ENCODE results near the gene SIX5. TPM values are rescaled to one million over a fixed set of nuclear protein-coding genes. Genes with fewer than 3 reads are reported as not detected.
A peak's percentile ranks its signal among the peaks of the same experiment; 100 is the strongest.

The SIX5 gene
- polyA plus RNA-seq, 1 donor = 32.1 TPM

GRCh38 chr19:45773384-45773783, 4.3 kb upstream of the SIX5 start:
- no peak for DNase-seq

- DNase-seq = no peak
Measured at GRCh38 chr19:45772912-45773311, 3.9 kb upstream of the SIX5 start.

GRCh38 chr19:45772130-45772840, 3.2 kb upstream of the SIX5 start:
- DNase-seq = no peak

- DNase-seq = no peak
Measured at GRCh38 chr19:45771311-45771933, 2.4 kb upstream of the SIX5 start.

- DNase-seq = peak; percentile 95
Measured at GRCh38 chr19:45770192-45771101, 1.4 kb upstream of the SIX5 start.

GRCh38 chr19:45769821-45770191, 754 bp upstream of the SIX5 start:
- no peak for DNase-seq

GRCh38 chr19:45768655-45768983, 433 bp downstream of the SIX5 start:
- no peak for DNase-seq

GRCh38 chr19:45767881-45768654, 984 bp downstream of the SIX5 start:
- peak; percentile 86 for DNase-seq

GRCh38 chr19:45767410-45767880, 1.6 kb downstream of the SIX5 start:
- DNase-seq = peak; percentile 87

GRCh38 chr19:45766869-45767346, 2.1 kb downstream of the SIX5 start:
- DNase-seq = no peak

GRCh38 chr19:45766296-45766868, 2.7 kb downstream of the SIX5 start:
- DNase-seq = no peak

- no peak for DNase-seq
Measured at GRCh38 chr19:45765702-45766295, 3.3 kb downstream of the SIX5 start.

GRCh38 chr19:45764945-45765701, 3.9 kb downstream of the SIX5 start:
- no peak for DNase-seq

GRCh38 chr19:45764475-45764874, 4.6 kb downstream of the SIX5 start:
- DNase-seq = no peak

- DNase-seq = no peak
Measured at GRCh38 chr19:45763691-45764294, 5.3 kb downstream of the SIX5 start.

GRCh38 chr19:45762870-45763631, 6.0 kb downstream of the SIX5 start:
- no peak for DNase-seq

- no peak for DNase-seq
Measured at GRCh38 chr19:45761714-45762113, 7.3 kb downstream of the SIX5 start.

GRCh38 chr19:45758921-45759320, 10.1 kb downstream of the SIX5 start:
- no peak for DNase-seq

GRCh38 chr19:45757695-45758094, 11.4 kb downstream of the SIX5 start:
- no peak for DNase-seq

GRCh38 chr19:45754323-45754722, 14.7 kb downstream of the SIX5 start:
- DNase-seq = no peak
